OCI-LY7 (cell line): ENCODE data around the gene C19orf18. TPM values are rescaled to one million over a fixed set of nuclear protein-coding genes. Genes with fewer than 3 reads are reported as not detected.

ENCODE experiments used
- BruUV-seq: library from RNA; stranded (reverse); fragments of 400-500 nt; replicated peaks from 2 replicates; lab custom pipeline; 2021; lab: Mats Ljungman, UMichigan
- CTCF ChIA-PET: fragments of 300-600 bp; sonication (Branson Sonifier 250); formaldehyde crosslinking; loops from one replicate; lab custom pipeline; 2022; ENCODE audit warnings: antibody characterized with exemption; ENCODE audit not compliant: unreplicated experiment; lab: Charles Lee
- POLR2A ChIA-PET: fragments of 300-600 bp; sonication (Branson Sonifier 250); formaldehyde crosslinking; loops from one replicate; lab custom pipeline; 2022; ENCODE audit warnings: antibody characterized with exemption; lab: Charles Lee
- DNase-seq: peaks from one replicate; pipeline ENCODE4 v3.0.0-alpha.2; 2015; ENCODE audit warnings: low spot score
- H2AFZ ChIP-seq: fragments of 200-600 bp; sonication (generic), shearing (Covaris generic); 2 replicates; pipeline ENCODE4 v1.6.1; 2014; ENCODE audit warnings: mild to moderate bottlenecking, antibody characterized with exemption, low read length, moderate library complexity
- H3K27ac ChIP-seq: fragments of 200-600 bp; sonication (generic); 2 replicates; pipeline ENCODE4 v1.5.1; 2014; ENCODE audit warnings: mixed run types, low read depth, mild to moderate bottlenecking, moderate library complexity, low read length, inconsistent platforms; ENCODE audit not compliant: poor library complexity, severe bottlenecking
- H3K36me3 ChIP-seq: fragments of 200-600 bp; sonication (generic); 2 replicates; pipeline ENCODE4 v1.6.1; 2014; ENCODE audit warnings: mild to moderate bottlenecking, antibody characterized with exemption, low read length, moderate library complexity, mixed read lengths; ENCODE audit not compliant: insufficient read depth
- H3K4me1 ChIP-seq: fragments of 200-600 bp; sonication (generic); 2 replicates; pipeline ENCODE4 v1.5.1; 2014; ENCODE audit warnings: mild to moderate bottlenecking, low read length; ENCODE audit not compliant: insufficient read depth, poor library complexity, severe bottlenecking
- H3K4me2 ChIP-seq: fragments of 200-600 bp; sonication (generic); 2 replicates; pipeline ENCODE4 v1.6.1; 2014; ENCODE audit warnings: mild to moderate bottlenecking, low read length
- H3K4me3 ChIP-seq: fragments of 200-600 bp; sonication (generic); 2 replicates; pipeline ENCODE4 v1.5.1; 2014; ENCODE audit warnings: mild to moderate bottlenecking, low read depth, low read length; ENCODE audit not compliant: poor library complexity, severe bottlenecking
- H3K79me2 ChIP-seq: fragments of 200-600 bp; sonication (generic); 2 replicates; pipeline ENCODE4 v1.6.1; 2016; ENCODE audit warnings: low read depth, mild to moderate bottlenecking, low read length, moderate library complexity, mixed read lengths; ENCODE audit not compliant: insufficient read depth
- H3K9me2 ChIP-seq: fragments of 200-600 bp; sonication (generic); 2 replicates; pipeline ENCODE4 v1.6.1; 2016; ENCODE audit warnings: mild to moderate bottlenecking, low read length, mixed read lengths; ENCODE audit not compliant: insufficient read depth
- H3K9me3 ChIP-seq: fragments of 200-600 bp; sonication (generic); 2 replicates; pipeline ENCODE4 v1.6.1; 2014; ENCODE audit warnings: mild to moderate bottlenecking, mixed run types, low read length, mixed read lengths
- H4K20me1 ChIP-seq: fragments of 200-600 bp; sonication (generic); 2 replicates; pipeline ENCODE4 v1.6.1; 2014; ENCODE audit warnings: mild to moderate bottlenecking, antibody characterized with exemption, low read length, moderate library complexity, mixed read lengths; ENCODE audit not compliant: insufficient read depth
- CTCF ChIP-seq: fragments of 200-600 bp; sonication (generic); conservative IDR thresholded peaks from 2 replicates; pipeline ENCODE4 v1.5.1; 2014; ENCODE audit warnings: mild to moderate bottlenecking, antibody characterized with exemption, low read length, moderate library complexity, mixed read lengths
- EZH2phosphoT487 ChIP-seq: fragments of 200-600 bp; sonication (generic); IDR thresholded peaks from 2 replicates; pipeline ENCODE4 v1.6.1; 2018; ENCODE audit warnings: low read depth, borderline replicate concordance, mild to moderate bottlenecking, mixed run types, antibody characterized with exemption, low read length, moderate library complexity, mixed read lengths
- intact Hi-C: fragments of 100-400 bp; cut with micrococcal nuclease; formaldehyde crosslinking; loops from one replicate; pipeline ENCODE4 v1.10.0; 2022; ENCODE audit not compliant: unreplicated experiment
- total RNA-seq, 2 experiments: library from RNA; depleted of rRNA in 1 of 2; stranded (reverse); fragments of >200 nt in 1 of 2; shearing (Covaris generic) in 1 of 2; gene quantifications; 2 replicates each; pipeline ENCODE4 v1.2.3, GENCODE V29; 2014 to 2022

The C19orf18 gene
- total RNA-seq, 2 experiments from 2014 or later = not detected

DNA sequence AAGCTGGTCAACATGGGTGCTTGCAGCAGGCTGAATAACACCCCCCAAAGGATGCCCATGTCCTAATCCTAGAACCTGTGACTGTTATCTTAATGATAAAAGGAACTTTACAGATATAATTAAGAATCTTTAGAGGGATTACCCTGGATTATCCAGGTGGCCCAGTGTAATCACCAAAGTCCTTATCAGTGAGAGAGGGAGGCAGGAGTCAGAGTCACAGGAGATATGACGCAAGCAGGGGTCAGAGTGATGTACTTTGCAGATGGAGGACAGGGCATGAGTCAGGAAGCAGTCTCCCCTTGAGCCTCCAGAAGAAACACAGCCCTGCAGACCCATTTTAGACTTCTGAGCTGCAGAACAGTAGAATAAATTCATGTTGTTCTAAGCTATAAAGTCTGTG, 18.5 kb upstream of the C19orf18 start:
- H2AFZ ChIP-seq = no peak overlapping the region
- BruUV-seq = no TSS peak
- POLR2A ChIA-PET = no interaction called here
- H3K79me2 ChIP-seq = no peaks in the 10 kb centered on the region
- no peaks in the 10 kb centered on the region for H3K4me1 ChIP-seq
- CTCF ChIA-PET = no interaction called here
- intact Hi-C loops = no loop called here
- H3K4me2 ChIP-seq = no peak overlapping the region
- TF ChIP-seq CTCF (no peak), EZH2phosphoT487 (no peak)
- H3K9me3 ChIP-seq = 0 out of 2 replicates have a peak, but pooled peaks cover 6% of the 10 kb centered on the region
- no peak for DNase-seq
- H4K20me1 ChIP-seq = no peaks in the 10 kb centered on the region
- H3K9me2 ChIP-seq = no peaks in the 10 kb centered on the region
- no peak overlapping the region for H3K27ac ChIP-seq
- no peaks in the 10 kb centered on the region for H3K36me3 ChIP-seq
- H3K4me3 ChIP-seq = no peak overlapping the region

DNA sequence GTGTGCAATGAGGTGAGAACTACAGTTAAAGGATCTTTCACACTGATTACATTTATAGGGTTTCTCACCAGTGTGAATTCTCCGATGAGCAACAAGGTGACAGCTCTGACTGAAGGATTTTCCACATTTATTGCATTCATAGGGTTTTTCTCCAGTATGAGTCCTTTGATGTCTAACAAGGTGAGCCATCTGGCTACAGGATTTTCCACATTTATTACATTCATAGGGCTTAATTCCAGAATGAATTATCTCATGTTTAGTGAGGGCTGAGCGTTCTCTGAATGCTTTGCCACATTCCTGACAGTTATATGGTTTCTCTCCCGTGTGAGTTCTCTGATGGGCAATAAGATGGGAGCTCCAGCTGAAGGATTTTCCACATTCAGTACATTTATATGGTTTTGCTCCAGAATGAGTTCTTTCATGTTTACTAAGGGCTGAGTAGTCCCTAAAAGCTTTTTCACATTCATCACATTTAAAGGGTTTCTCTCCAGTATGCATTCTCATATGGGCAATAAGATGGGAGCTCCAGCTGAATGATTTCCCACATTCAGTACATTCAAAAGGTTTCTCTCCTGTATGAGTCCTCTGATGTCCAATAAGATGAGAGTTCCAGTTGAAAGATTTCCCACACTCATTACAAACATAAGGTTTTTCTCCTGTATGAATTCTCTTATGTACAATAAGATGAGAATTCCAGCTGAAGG, 4.4 kb upstream of the C19orf18 start:
- no peak for DNase-seq
- no peak for TF ChIP-seq EZH2phosphoT487
- TF ChIP-seq CTCF = no peak
- H3K36me3 ChIP-seq = no peaks in the 10 kb centered on the region
- BruUV-seq = no TSS peak
- no peak overlapping the region for H2AFZ ChIP-seq
- H3K4me3 ChIP-seq = no peak overlapping the region
- no peaks in the 10 kb centered on the region for H4K20me1 ChIP-seq
- H3K27ac ChIP-seq = no peak overlapping the region
- H3K4me2 ChIP-seq = no peak overlapping the region
- no peaks in the 10 kb centered on the region for H3K4me1 ChIP-seq
- H3K9me2 ChIP-seq = no peaks in the 10 kb centered on the region
- peaks cover 37% of the 10 kb centered on the region for H3K9me3 ChIP-seq
- ChIA-PET CTCF (no interaction called here), POLR2A (no interaction called here)
- H3K79me2 ChIP-seq = no peaks in the 10 kb centered on the region
- intact Hi-C loops = no loop called here

GRCh38 chr19:57964761-57965160, 9.6 kb downstream of the C19orf18 start:
- no peaks in the 10 kb centered on the region for H4K20me1 ChIP-seq
- intact Hi-C loops = no loop called here
- no peak overlapping the region for H3K4me2 ChIP-seq
- H2AFZ ChIP-seq = no peak overlapping the region
- no peaks in the 10 kb centered on the region for H3K79me2 ChIP-seq
- H3K4me1 ChIP-seq = no peaks in the 10 kb centered on the region
- CTCF ChIA-PET = no interaction called here
- H3K9me2 ChIP-seq = no peaks in the 10 kb centered on the region
- no peak for DNase-seq
- no peak overlapping the region for H3K27ac ChIP-seq
- no TSS peak for BruUV-seq
- POLR2A ChIA-PET = no interaction called here
- TF ChIP-seq EZH2phosphoT487 = no peak
- no peak for TF ChIP-seq CTCF
- H3K9me3 ChIP-seq = peaks cover 11% of the 10 kb centered on the region
- no peaks in the 10 kb centered on the region for H3K36me3 ChIP-seq
- no peak overlapping the region for H3K4me3 ChIP-seq
